RWPE1 (cell line): ENCODE data around the gene F5.

Experiments used
- CTCF ChIA-PET: fragments of 350-600 bp; sonication (Branson Sonifier 250); formaldehyde crosslinking; extraction: SDS; loops from one replicate; lab custom pipeline; 2021; lab: Yijun Ruan, JAX
- POLR2A ChIA-PET: fragments of 400-600 bp; formaldehyde crosslinking; extraction: SDS; loops from one replicate; lab custom pipeline; 2020; ENCODE audit warnings: antibody characterized with exemption; ENCODE audit not compliant: low non-redundant PET; lab: Yijun Ruan, JAX
- DNase-seq: peaks from one replicate; pipeline ENCODE4 v3.0.0; 2012; ENCODE audit warnings: low spot score
- H3K27ac ChIP-seq: fragments of 450-650 bp; 2 replicates; pipeline ENCODE4 v1.5.1; 2017
- TF ChIP-seq, protein P1 (sequence below): fragments of 450-650 bp; conservative IDR thresholded peaks from 2 replicates; pipeline ENCODE4 v1.5.1; 2017; ENCODE audit warnings: low read depth, mild to moderate bottlenecking

Gene F5

DNA sequence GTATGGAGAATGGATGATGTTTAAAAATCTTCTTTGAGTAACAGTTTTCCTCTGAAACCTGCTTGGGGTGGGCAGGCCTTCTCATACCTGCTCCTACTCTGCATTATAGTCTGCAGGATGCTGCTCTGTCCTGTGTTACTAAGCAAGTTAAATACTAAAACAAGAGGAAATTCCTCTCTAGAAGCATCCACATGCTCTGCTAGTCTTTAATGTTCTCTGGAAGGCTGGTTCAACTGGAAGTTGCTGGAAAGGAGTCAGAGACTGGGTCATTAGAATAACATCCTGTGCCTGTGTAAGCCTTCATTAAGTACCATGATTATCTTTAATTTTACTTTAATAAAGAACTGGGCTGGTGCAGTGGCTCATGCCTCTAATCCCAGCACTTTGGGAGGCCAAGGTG lies 37.8 kb upstream of the F5 start:
- TF ChIP-seq, protein P1, sequence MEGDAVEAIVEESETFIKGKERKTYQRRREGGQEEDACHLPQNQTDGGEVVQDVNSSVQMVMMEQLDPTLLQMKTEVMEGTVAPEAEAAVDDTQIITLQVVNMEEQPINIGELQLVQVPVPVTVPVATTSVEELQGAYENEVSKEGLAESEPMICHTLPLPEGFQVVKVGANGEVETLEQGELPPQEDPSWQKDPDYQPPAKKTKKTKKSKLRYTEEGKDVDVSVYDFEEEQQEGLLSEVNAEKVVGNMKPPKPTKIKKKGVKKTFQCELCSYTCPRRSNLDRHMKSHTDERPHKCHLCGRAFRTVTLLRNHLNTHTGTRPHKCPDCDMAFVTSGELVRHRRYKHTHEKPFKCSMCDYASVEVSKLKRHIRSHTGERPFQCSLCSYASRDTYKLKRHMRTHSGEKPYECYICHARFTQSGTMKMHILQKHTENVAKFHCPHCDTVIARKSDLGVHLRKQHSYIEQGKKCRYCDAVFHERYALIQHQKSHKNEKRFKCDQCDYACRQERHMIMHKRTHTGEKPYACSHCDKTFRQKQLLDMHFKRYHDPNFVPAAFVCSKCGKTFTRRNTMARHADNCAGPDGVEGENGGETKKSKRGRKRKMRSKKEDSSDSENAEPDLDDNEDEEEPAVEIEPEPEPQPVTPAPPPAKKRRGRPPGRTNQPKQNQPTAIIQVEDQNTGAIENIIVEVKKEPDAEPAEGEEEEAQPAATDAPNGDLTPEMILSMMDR = no peak
- ChIA-PET POLR2A (no interaction called here), CTCF (interaction anchor here (0.5 kb wide), 1 partner anchor 160 kb away, joined by 3 read pairs; no protein-coding TSS in a partner anchor)
- DNase-seq = no peak
- H3K27ac ChIP-seq = no peak overlapping the region

DNA sequence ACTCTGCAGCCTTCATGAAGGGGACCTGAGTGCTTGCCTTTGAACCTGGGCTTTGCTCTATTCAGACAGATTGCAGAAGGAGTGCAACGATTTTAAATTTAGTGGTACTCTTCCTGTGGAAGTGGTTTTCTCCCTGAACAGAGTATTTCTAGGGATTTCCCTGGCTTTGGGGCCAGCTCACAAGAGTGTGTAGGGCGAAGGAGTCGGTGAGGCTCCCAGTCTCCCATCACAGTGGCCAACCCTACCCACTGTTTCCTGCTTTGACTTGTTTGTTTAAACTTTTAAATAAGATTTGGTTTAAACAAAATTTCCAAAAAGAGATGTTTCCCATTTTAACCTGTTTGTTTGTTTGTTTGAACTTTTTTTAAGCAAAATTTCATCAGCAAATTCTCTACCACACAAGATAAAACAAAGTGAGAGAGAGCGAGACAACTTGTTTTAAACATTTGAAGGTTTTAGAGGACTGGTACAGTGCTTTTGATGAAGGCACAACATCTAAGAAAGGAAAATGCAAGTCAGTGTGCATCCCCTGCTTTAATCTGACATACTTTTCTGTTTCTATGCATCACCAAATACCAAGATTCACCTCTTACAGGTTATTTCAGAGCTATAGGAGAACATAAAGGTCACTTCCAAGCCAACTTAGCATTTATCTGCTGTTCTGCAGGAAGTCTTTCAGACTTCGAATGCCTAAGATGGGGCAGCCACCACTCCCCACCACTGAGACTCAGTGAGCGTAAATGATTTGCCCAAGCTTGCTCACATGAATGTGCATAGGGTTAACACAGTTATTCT lies 37.0 kb upstream of the F5 start:
- ChIA-PET CTCF (interaction anchor here (0.6 kb wide), 1 partner anchor 108 kb away, joined by 5 read pairs; no protein-coding TSS in a partner anchor), POLR2A (no interaction called here)
- no peak overlapping the region for H3K27ac ChIP-seq
- no peak for DNase-seq
- TF ChIP-seq, protein P1 = no peak

GRCh38 chr1:169620565-169620964 lies 34.3 kb upstream of the F5 start:
- no peak overlapping the region for H3K27ac ChIP-seq
- TF ChIP-seq, protein P1 = no peak
- ChIA-PET POLR2A (no interaction called here), CTCF (no interaction called here)
- no peak for DNase-seq

DNA sequence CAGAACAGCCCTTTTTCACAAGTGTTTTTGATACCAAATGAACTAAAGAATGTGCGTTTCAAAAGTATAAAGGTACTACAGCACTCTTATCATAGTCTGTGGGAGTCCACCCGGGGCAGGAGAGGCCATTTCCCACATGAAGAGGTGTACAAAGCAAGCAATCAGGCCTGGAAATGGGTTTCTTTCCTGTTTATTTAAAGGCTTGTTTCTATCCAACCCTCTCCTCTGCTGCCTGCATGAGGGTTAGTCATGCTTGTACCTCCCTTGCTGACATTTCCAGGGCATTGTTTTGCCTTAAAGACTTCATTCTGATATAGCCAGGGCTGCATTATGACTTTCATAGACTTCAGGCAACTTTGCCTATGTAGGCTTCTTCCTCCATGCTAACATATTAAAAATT lies 32.1 kb upstream of the F5 start:
- DNase-seq = no peak
- no peak overlapping the region for H3K27ac ChIP-seq
- ChIA-PET CTCF (no interaction called here), POLR2A (no interaction called here)
- TF ChIP-seq, protein P1 = no peak

DNA sequence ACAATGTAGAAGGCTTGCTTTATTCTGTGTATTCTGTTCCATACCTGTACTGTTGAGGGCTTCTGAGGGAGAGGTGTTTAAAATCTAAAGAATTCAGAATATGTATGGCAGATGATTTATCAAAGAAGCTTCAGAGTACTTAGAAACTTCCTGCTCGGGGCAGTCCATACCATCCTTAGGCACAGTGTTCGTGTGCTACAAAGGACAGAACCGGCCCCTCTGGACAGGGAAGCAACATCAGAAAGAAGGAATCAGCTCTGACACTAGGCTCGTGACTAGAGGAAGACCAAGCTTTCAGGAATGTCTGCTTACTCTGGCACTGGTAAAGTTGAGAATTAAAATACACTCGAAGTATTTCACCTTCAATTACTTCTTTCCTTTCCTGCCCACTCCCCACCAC lies 29.5 kb upstream of the F5 start:
- no peak for DNase-seq
- CTCF ChIA-PET = no interaction called here

GRCh38 chr1:169610858-169611257 lies 24.6 kb upstream of the F5 start:
- ChIA-PET POLR2A (no interaction called here), CTCF (no interaction called here)
- TF ChIP-seq, protein P1 = no peak
- H3K27ac ChIP-seq = no peak overlapping the region
- DNase-seq = no peak

More for the DNA sequence above, 29.5 kb upstream of the F5 start:
- H3K27ac ChIP-seq = no peak overlapping the region
- POLR2A ChIA-PET = no interaction called here
- TF ChIP-seq, protein P1 = no peak
